ENCODE results near the gene EXD1. TPM values are rescaled to one million over a fixed set of nuclear protein-coding genes. Genes with fewer than 3 reads are reported as not detected.
"Not testable (repeated sequence)": the region's sequence is repeated elsewhere in the genome, so short reads cannot be mapped to it uniquely, and the experiment has no call there.

EXD1 gene
- total RNA-seq, 1 donor, result not detected

- no peak for TF ChIP-seq CTCF (IDR thresholded peaks at IDR 0.05; ENCODE audit: insufficient read depth, low read length)
- DNase-seq (ENCODE audit: low read depth), result peak; percentile 71
- no peak overlapping the region for H3K4me3 ChIP-seq (ENCODE audit: low read depth, low read length)
Measured at GRCh38 chr15:41263891-41264351, 33.4 kb upstream of the EXD1 start.

- H3K4me3 ChIP-seq (ENCODE audit: low read depth, low read length), result no peak overlapping the region
- TF ChIP-seq CTCF (IDR thresholded peaks at IDR 0.05; ENCODE audit: insufficient read depth, low read length), result no peak
Measured at GRCh38 chr15:41262571-41262970, 32.0 kb upstream of the EXD1 start.

GRCh38 chr15:41260924-41261323 is 30.4 kb upstream of the EXD1 start:
- not testable (repeated sequence) for DNase-seq (ENCODE audit: low read depth); H3K4me3 ChIP-seq (ENCODE audit: low read depth, low read length)

More at GRCh38 chr15:41262571-41262970, 32.0 kb upstream of the EXD1 start:
- no peak for DNase-seq (ENCODE audit: low read depth)

GRCh38 chr15:41259546-41260189 is 29.1 kb upstream of the EXD1 start:
- no peak for TF ChIP-seq CTCF (IDR thresholded peaks at IDR 0.05; ENCODE audit: insufficient read depth, low read length)

GRCh38 chr15:41258750-41259471 is 28.4 kb upstream of the EXD1 start:
- peak; percentile 75 for DNase-seq (ENCODE audit: low read depth)
- no peak for TF ChIP-seq CTCF (IDR thresholded peaks at IDR 0.05; ENCODE audit: insufficient read depth, low read length)
- H3K4me3 ChIP-seq (ENCODE audit: low read depth, low read length), result no peak overlapping the region

More at GRCh38 chr15:41259546-41260189, 29.1 kb upstream of the EXD1 start:
- no peak overlapping the region for H3K4me3 ChIP-seq (ENCODE audit: low read depth, low read length)
- DNase-seq (ENCODE audit: low read depth), result no peak

- no peak overlapping the region for H3K4me3 ChIP-seq (ENCODE audit: low read depth, low read length)
- peak; percentile 50 for DNase-seq (ENCODE audit: low read depth)
- TF ChIP-seq CTCF (IDR thresholded peaks at IDR 0.05; ENCODE audit: insufficient read depth, low read length), result no peak
Measured at GRCh38 chr15:41256577-41257038, 26.1 kb upstream of the EXD1 start.

- H3K4me3 ChIP-seq (ENCODE audit: low read depth, low read length), result no peak overlapping the region
- no peak for DNase-seq (ENCODE audit: low read depth)
- TF ChIP-seq CTCF (IDR thresholded peaks at IDR 0.05; ENCODE audit: insufficient read depth, low read length), result no peak
Measured at GRCh38 chr15:41256103-41256502, 25.5 kb upstream of the EXD1 start.

Measured in fibroblast of the aortic adventitia (primary cell).